DOHH2 (cell line): Measurements from ENCODE around the gene UBTD2.

ENCODE experiments used
- H3F3A ChIP-seq: fragments of 200-600 bp; sonication (generic), shearing (Covaris generic); 2 replicates; pipeline ENCODE4 v1.6.0; 2016; ENCODE audit warnings: antibody characterized with exemption, mild to moderate bottlenecking; ENCODE audit not compliant: control insufficient read depth, insufficient read depth
- H3K27ac ChIP-seq: fragments of 200-600 bp; sonication (generic); 2 replicates; pipeline ENCODE4 v1.5.1; 2014; ENCODE audit warnings: low read depth, mild to moderate bottlenecking, low read length, moderate library complexity
- H3K27me3 ChIP-seq: fragments of 200-600 bp; sonication (generic); 2 replicates; pipeline ENCODE4 v1.6.1; 2014; ENCODE audit warnings: mild to moderate bottlenecking, low read length, mixed read lengths; ENCODE audit not compliant: control insufficient read depth
- H3K36me3 ChIP-seq: fragments of 200-600 bp; sonication (generic); 2 replicates; pipeline ENCODE4 v1.6.1; 2014; ENCODE audit warnings: mild to moderate bottlenecking, low read length, moderate library complexity, mixed read lengths; ENCODE audit not compliant: control insufficient read depth
- H3K4me1 ChIP-seq: fragments of 200-600 bp; sonication (generic); 2 replicates; pipeline ENCODE4 v1.6.1; 2014; ENCODE audit warnings: mild to moderate bottlenecking, low read length, mixed read lengths; ENCODE audit not compliant: control insufficient read depth
- H3K4me2 ChIP-seq: fragments of 200-600 bp; sonication (generic); 2 replicates; pipeline ENCODE4 v1.6.0; 2014; ENCODE audit warnings: mild to moderate bottlenecking, low read length, moderate library complexity
- H3K4me3 ChIP-seq: fragments of 200-600 bp; sonication (generic); 2 replicates; pipeline ENCODE4 v1.5.1; 2014; ENCODE audit warnings: mild to moderate bottlenecking, low read length, mixed read lengths
- H3K79me2 ChIP-seq: fragments of 200-600 bp; sonication (generic); 2 replicates; pipeline ENCODE4 v1.6.1; 2014; ENCODE audit warnings: mild to moderate bottlenecking, low read length, mixed read lengths; ENCODE audit not compliant: control insufficient read depth
- H3K9me2 ChIP-seq: fragments of 200-600 bp; sonication (generic); replicated peaks from 2 replicates; pipeline ENCODE4 v1.6.1; 2014; ENCODE audit warnings: mild to moderate bottlenecking, low read length, mixed read lengths; ENCODE audit not compliant: control insufficient read depth
- H3K9me3 ChIP-seq: fragments of 200-600 bp; sonication (generic); 2 replicates; pipeline ENCODE4 v1.6.1; 2014; ENCODE audit warnings: antibody characterized with exemption, low read length, mixed read lengths; ENCODE audit not compliant: control insufficient read depth, insufficient read depth
- H4K20me1 ChIP-seq: fragments of 200-600 bp; sonication (generic); 2 replicates; pipeline ENCODE4 v1.6.0; 2014; ENCODE audit warnings: low read depth, mild to moderate bottlenecking, antibody characterized with exemption, low read length, moderate library complexity; ENCODE audit not compliant: control insufficient read depth, insufficient read depth
- CTCF ChIP-seq: fragments of 200-600 bp; sonication (generic); IDR thresholded peaks from one replicate; pipeline ENCODE4 v1.5.1; 2014; ENCODE audit warnings: antibody characterized with exemption, mild to moderate bottlenecking, low read depth, low read length; ENCODE audit not compliant: poor library complexity, severe bottlenecking
- EZH2phosphoT487 ChIP-seq: fragments of 200-600 bp; sonication (generic); IDR thresholded peaks from 2 replicates; pipeline ENCODE4 v1.6.1; 2017; ENCODE audit warnings: borderline replicate concordance, mild to moderate bottlenecking, antibody characterized with exemption, low read length, moderate library complexity, mixed read lengths

UBTD2 gene

GRCh38 chr5:172252501-172252900 is 31.1 kb downstream of the UBTD2 start:
- TF ChIP-seq EZH2phosphoT487 (no peak), CTCF (no peak)
- H4K20me1 ChIP-seq: peaks cover 8% of the 10 kb centered on the region; the same call in 1 of the 2 replicates
- no peaks in the 10 kb centered on the region for H3K9me3 ChIP-seq
- H3K79me2 ChIP-seq: peaks cover 57% of the 10 kb centered on the region
- no peaks in the 10 kb centered on the region for H3K27me3 ChIP-seq
- H3K36me3 ChIP-seq: peaks cover 11% of the 10 kb centered on the region
- no peaks in the 10 kb centered on the region for H3K4me1 ChIP-seq
- no peaks in the 10 kb centered on the region for H3K9me2 ChIP-seq
- H3F3A ChIP-seq: no peaks in the 10 kb centered on the region
- H3K4me3 ChIP-seq: no peak overlapping the region
- no peak overlapping the region for H3K4me2 ChIP-seq
- no peak overlapping the region for H3K27ac ChIP-seq

- Histone ChIP-seq H3K4me1 (no peaks in the 10 kb centered on the region), H3F3A (no peaks in the 10 kb centered on the region), H3K79me2 (peaks cover 60% of the 10 kb centered on the region), H3K27ac (no peak overlapping the region), H3K9me3 (no peaks in the 10 kb centered on the region), H3K9me2 (no peaks in the 10 kb centered on the region), H3K36me3 (peaks cover 6% of the 10 kb centered on the region), H3K4me2 (no peak overlapping the region), H3K4me3 (no peak overlapping the region), H3K27me3 (no peaks in the 10 kb centered on the region), H4K20me1 (peaks cover 8% of the 10 kb centered on the region; the same call in 1 of the 2 replicates)
- TF ChIP-seq EZH2phosphoT487 (no peak), CTCF (no peak)
These were observed 32.1 kb downstream of the UBTD2 start for GRCh38 chr5:172251419-172251818.

- H3K4me2 ChIP-seq: no peak overlapping the region
- no peak for TF ChIP-seq CTCF
- no peak for TF ChIP-seq EZH2phosphoT487
- no peaks in the 10 kb centered on the region for H3K36me3 ChIP-seq
- H3K27ac ChIP-seq: no peak overlapping the region
- peaks cover 8% of the 10 kb centered on the region; the same call in 1 of the 2 replicates for H4K20me1 ChIP-seq
- H3K4me1 ChIP-seq: no peaks in the 10 kb centered on the region
- H3K27me3 ChIP-seq: no peaks in the 10 kb centered on the region
- no peak overlapping the region for H3K4me3 ChIP-seq
- H3K9me2 ChIP-seq: no peaks in the 10 kb centered on the region
- peaks cover 75% of the 10 kb centered on the region for H3K79me2 ChIP-seq
- no peaks in the 10 kb centered on the region for H3F3A ChIP-seq
- H3K9me3 ChIP-seq: no peaks in the 10 kb centered on the region
These were observed 34.9 kb downstream of the UBTD2 start for GRCh38 chr5:172248637-172249036.

GRCh38 chr5:172245703-172246125 is 37.9 kb downstream of the UBTD2 start:
- H3K4me3 ChIP-seq: no peak overlapping the region
- H3K79me2 ChIP-seq: peaks cover 69% of the 10 kb centered on the region
- H3K9me3 ChIP-seq: no peaks in the 10 kb centered on the region
- TF ChIP-seq CTCF (no peak), EZH2phosphoT487 (no peak)
- H3K4me1 ChIP-seq: no peaks in the 10 kb centered on the region
- H3K36me3 ChIP-seq: 0 out of 2 replicates have a peak, but pooled peaks cover 2% of the 10 kb centered on the region
- peaks cover 3% of the 10 kb centered on the region; the same call in 1 of the 2 replicates for H4K20me1 ChIP-seq
- H3K27ac ChIP-seq: no peak overlapping the region
- H3K27me3 ChIP-seq: no peaks in the 10 kb centered on the region
- H3K9me2 ChIP-seq: no peaks in the 10 kb centered on the region
- H3K4me2 ChIP-seq: no peak overlapping the region
- no peaks in the 10 kb centered on the region for H3F3A ChIP-seq
